ENCODE data around the gene ENOX2. TPM values are rescaled to one million over a fixed set of nuclear protein-coding genes. Genes with fewer than 3 reads are reported as not detected.
"Not testable (repeated sequence)": the region's sequence is repeated elsewhere in the genome, so short reads cannot be mapped to it uniquely, and the experiment has no call there.

Gene ENOX2, protein sequence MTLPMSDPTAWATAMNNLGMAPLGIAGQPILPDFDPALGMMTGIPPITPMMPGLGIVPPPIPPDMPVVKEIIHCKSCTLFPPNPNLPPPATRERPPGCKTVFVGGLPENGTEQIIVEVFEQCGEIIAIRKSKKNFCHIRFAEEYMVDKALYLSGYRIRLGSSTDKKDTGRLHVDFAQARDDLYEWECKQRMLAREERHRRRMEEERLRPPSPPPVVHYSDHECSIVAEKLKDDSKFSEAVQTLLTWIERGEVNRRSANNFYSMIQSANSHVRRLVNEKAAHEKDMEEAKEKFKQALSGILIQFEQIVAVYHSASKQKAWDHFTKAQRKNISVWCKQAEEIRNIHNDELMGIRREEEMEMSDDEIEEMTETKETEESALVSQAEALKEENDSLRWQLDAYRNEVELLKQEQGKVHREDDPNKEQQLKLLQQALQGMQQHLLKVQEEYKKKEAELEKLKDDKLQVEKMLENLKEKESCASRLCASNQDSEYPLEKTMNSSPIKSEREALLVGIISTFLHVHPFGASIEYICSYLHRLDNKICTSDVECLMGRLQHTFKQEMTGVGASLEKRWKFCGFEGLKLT
- 4.0 and 9.1 TPM in 2 replicates for total RNA-seq (2014; rRNA removed; shearing (Covaris generic); ENCODE audit: low replicate concordance)

- Histone ChIP-seq H3K27me3 (no peaks in the 10 kb centered on the region), H3K36me3 (no peaks in the 10 kb centered on the region), H3K9me3 (no peaks in the 10 kb centered on the region)
Measured at GRCh38 chrX:130902783-130903613, at the start of gene ENOX2. TSS of gene ENOX2 (minus strand) at chrX:130903209. CDS start at chrX:130703216, 199,993 bp downstream.

GRCh38 chrX:130952266-130953043, 49.4 kb upstream of the ENOX2 start:
- no peaks in the 10 kb centered on the region for H3K27me3 ChIP-seq

More at GRCh38 chrX:130902783-130903613, at the start of gene ENOX2:
- peak within 1 kb of the TSS; percentile 68 for H3K4me3 ChIP-seq
- DNase-seq = peak; percentile 95

GRCh38 chrX:130944230-130944629, 41.2 kb upstream of the ENOX2 start:
- Histone ChIP-seq H3K9me3 (no peaks in the 10 kb centered on the region), H3K4me3 (no peak overlapping the region), H3K27me3 (no peaks in the 10 kb centered on the region), H3K36me3 (no peaks in the 10 kb centered on the region)
- DNase-seq = no peak

More at GRCh38 chrX:130952266-130953043, 49.4 kb upstream of the ENOX2 start:
- no peaks in the 10 kb centered on the region for H3K36me3 ChIP-seq
- H3K9me3 ChIP-seq = no peaks in the 10 kb centered on the region
- no peak for DNase-seq
- no peak overlapping the region for H3K4me3 ChIP-seq

DNA sequence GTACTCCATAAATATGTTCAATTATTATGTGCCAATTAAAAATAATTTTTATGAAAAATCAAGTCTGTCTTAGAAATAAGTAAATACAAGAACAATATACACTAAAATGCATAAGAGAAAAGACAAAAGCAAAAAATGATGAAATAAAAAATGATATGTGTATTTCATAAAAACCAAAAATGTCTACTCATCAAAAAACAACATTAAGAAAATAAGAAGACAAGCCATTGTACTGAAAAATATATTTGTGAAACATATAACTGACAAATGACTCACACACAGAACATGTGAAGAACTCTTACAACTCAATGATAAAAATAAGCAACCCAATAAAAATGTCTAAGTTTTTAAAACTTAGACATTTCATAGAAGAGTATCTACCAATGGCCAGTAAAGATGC, 34.1 kb upstream of the ENOX2 start:
- no peak for DNase-seq
- Histone ChIP-seq H3K27me3 (no peaks in the 10 kb centered on the region), H3K9me3 (no peaks in the 10 kb centered on the region)

GRCh38 chrX:130933358-130933757, 30.3 kb upstream of the ENOX2 start:
- no peak for DNase-seq
- H3K4me3 ChIP-seq = no peak overlapping the region
- H3K27me3 ChIP-seq = no peaks in the 10 kb centered on the region
- H3K9me3 ChIP-seq = no peaks in the 10 kb centered on the region
- H3K36me3 ChIP-seq = no peaks in the 10 kb centered on the region

More for the DNA sequence above, 34.1 kb upstream of the ENOX2 start:
- Histone ChIP-seq H3K4me3 (no peak overlapping the region), H3K36me3 (no peaks in the 10 kb centered on the region)

GRCh38 chrX:130920405-130920804, 17.4 kb upstream of the ENOX2 start:
- H3K36me3 ChIP-seq, H3K9me3 ChIP-seq, DNase-seq, H3K27me3 ChIP-seq, H3K4me3 ChIP-seq: not testable (repeated sequence)

DNA sequence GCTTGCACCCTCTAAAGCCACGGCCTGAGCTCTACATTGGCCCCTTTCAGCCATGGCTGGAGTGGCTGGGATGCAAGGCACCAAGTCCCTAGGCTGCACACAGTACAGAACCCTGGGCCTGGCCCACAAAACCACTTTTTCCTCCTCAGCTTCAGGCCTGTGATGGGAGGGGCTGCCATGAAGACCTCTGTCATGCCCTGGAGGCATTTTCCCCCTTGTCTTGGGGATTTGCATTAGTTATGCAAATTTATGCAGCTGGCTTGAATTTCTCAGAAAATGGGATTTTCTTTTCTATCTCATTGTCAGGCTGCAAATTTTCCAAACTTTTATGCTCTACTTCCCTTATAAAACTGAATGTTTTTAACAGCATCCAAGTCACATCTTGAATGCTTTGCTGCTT, 16.7 kb upstream of the ENOX2 start:
- not testable (repeated sequence) for H3K4me3 ChIP-seq, H3K9me3 ChIP-seq, DNase-seq, H3K27me3 ChIP-seq, H3K36me3 ChIP-seq

GRCh38 chrX:130918498-130918897, 15.5 kb upstream of the ENOX2 start:
- not testable (repeated sequence) for H3K36me3 ChIP-seq, H3K4me3 ChIP-seq, DNase-seq, H3K9me3 ChIP-seq, H3K27me3 ChIP-seq

DNA sequence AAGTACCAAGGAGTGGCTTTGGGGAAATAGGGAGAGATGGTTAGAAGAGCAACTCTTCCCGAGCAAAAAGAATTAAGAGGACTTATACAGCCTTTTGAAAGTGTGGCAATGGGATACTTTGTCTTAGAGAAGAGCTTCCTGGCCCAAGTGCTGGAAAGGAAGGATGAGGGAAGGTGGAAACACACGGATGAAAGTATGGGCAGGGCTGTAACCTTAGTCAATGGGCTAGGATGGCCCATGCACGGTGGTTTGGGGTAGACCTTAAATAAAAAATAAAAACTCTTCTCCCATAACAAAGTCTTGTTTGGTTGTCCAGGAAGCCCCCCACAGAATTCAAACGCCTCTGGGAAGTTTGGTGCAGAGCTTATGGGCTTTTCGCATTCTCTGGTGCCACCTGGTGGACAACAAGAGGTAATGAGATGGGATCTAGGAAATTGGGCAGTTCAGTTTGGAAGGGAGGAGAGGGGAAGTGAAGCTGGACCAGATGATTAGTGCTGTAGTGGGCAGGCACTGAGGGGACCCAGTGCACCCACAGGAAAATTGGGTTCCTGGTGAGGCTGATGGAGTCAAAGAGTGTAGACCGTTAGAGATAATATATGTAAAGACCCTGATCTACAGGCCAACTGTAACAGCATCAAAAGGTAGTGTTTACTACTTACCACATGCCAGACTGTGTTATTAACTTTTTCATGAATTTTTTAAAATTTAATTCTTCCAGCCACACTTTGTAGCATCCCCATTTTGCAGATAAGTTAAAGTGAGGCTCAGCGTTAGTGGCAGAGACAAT, 13.8 kb upstream of the ENOX2 start:
- DNase-seq = no peak

DNA sequence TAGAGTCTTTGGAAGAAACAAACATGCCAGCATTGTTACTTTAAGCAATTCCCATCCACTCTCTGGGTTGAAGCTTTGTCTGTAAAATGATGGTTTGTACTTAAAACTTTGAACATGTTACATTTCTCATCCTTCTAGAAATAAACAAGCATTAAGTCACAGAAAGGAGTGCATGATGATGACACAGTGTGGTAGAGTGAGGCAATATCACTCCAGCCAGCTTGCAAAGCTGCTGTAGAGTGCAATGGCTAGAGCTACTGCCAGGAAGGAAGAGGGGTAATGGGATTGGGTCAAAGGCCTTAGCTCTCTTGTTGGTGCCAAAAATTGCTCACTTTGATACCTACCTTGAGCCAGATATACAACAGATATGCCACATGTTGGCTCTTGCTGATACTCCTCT, 12.3 kb upstream of the ENOX2 start:
- no peak overlapping the region for H3K4me3 ChIP-seq
- DNase-seq = no peak

More for the DNA sequence above, 13.8 kb upstream of the ENOX2 start:
- no peaks in the 10 kb centered on the region for H3K9me3 ChIP-seq
- H3K36me3 ChIP-seq = no peaks in the 10 kb centered on the region
- no peaks in the 10 kb centered on the region for H3K27me3 ChIP-seq
- H3K4me3 ChIP-seq = no peak overlapping the region

DNA sequence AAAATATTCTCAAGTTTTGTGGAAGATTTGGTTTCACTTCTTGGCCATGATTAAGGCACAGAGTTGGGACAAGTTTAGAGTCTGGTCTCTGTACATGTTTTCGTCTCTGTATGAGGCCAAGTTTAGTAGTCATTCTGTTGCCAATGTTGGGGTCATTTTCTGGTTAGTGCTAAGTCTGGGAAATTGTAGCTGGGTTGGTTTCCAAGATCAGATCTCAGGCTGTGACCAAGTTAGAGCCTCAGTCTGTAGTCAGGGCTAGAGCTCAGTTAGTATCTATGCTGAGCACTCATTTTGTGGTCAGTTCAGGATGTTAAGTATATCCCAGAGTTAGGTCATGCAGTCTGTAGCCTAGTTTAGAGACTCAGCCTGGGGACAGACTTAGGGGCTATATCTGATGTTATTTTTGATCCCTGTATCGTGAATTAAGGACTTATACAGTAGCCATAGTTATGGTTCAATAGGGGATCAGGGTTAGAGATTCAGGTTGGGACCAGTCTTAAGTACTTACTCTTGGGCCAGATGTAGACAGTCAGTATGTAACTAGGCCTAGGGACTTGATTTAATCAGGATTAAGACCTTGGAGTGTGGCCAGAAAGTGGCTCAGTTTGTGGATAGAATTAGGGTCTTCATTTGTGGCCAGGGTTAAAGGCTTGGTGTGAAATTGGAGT, 6.6 kb upstream of the ENOX2 start:
- DNase-seq = no peak
- H3K27me3 ChIP-seq = no peaks in the 10 kb centered on the region
- no peak overlapping the region for H3K4me3 ChIP-seq
- no peaks in the 10 kb centered on the region for H3K36me3 ChIP-seq
- no peaks in the 10 kb centered on the region for H3K9me3 ChIP-seq

More for the DNA sequence above, 12.3 kb upstream of the ENOX2 start:
- Histone ChIP-seq H3K36me3 (no peaks in the 10 kb centered on the region), H3K9me3 (no peaks in the 10 kb centered on the region), H3K27me3 (no peaks in the 10 kb centered on the region)

- no peak for DNase-seq
- Histone ChIP-seq H3K27me3 (no peaks in the 10 kb centered on the region), H3K9me3 (no peaks in the 10 kb centered on the region)
Measured at GRCh38 chrX:130906776-130907175, 3.8 kb upstream of the ENOX2 start.

GRCh38 chrX:130902446-130902782, 595 bp downstream of the ENOX2 start:
- no peak for DNase-seq
- Histone ChIP-seq H3K4me3 (peak overlapping the region; percentile 68), H3K36me3 (no peaks in the 10 kb centered on the region)

More at GRCh38 chrX:130906776-130907175, 3.8 kb upstream of the ENOX2 start:
- Histone ChIP-seq H3K36me3 (no peaks in the 10 kb centered on the region), H3K4me3 (no peak overlapping the region)

GRCh38 chrX:130896802-130897501, 6.1 kb downstream of the ENOX2 start:
- Histone ChIP-seq H3K9me3 (no peaks in the 10 kb centered on the region), H3K27me3 (no peaks in the 10 kb centered on the region), H3K36me3 (no peaks in the 10 kb centered on the region), H3K4me3 (no peak overlapping the region)
- DNase-seq = no peak

More at GRCh38 chrX:130902446-130902782, 595 bp downstream of the ENOX2 start:
- no peaks in the 10 kb centered on the region for H3K9me3 ChIP-seq
- no peaks in the 10 kb centered on the region for H3K27me3 ChIP-seq

GRCh38 chrX:130896026-130896425, 7.0 kb downstream of the ENOX2 start:
- Histone ChIP-seq H3K36me3 (no peaks in the 10 kb centered on the region), H3K9me3 (no peaks in the 10 kb centered on the region), H3K27me3 (no peaks in the 10 kb centered on the region), H3K4me3 (no peak overlapping the region)
- no peak for DNase-seq
